Myocyte (in vitro differentiated cells): ENCODE data around the gene TMEM255B. TPM values are rescaled to one million over a fixed set of nuclear protein-coding genes. Genes with fewer than 3 reads are reported as not detected.
"Not testable (repeated sequence)": the region's sequence is repeated elsewhere in the genome, so short reads cannot be mapped to it uniquely, and the experiment has no call there.

Source experiments
- DNase-seq: peaks from one replicate; pipeline ENCODE4 v3.0.0-alpha.2; 2012; ENCODE audit warnings: low read depth
- total RNA-seq: library from RNA; depleted of rRNA; stranded (reverse); fragments of >200 nt; gene quantifications from 2 replicates; pipeline ENCODE4 v1.2.3, GENCODE V29; 2014

TMEM255B gene
- total RNA-seq, 1 donor from 2014 or later = 0.21 TPM

GRCh38 chr13:113832205-113832604, 73.2 kb downstream of the TMEM255B start:
- DNase-seq = peak; percentile 40

GRCh38 chr13:113832631-113833030, 73.6 kb downstream of the TMEM255B start:
- DNase-seq = no peak

- no peak for DNase-seq
Measured at GRCh38 chr13:113833111-113833830, 74.2 kb downstream of the TMEM255B start.

DNA sequence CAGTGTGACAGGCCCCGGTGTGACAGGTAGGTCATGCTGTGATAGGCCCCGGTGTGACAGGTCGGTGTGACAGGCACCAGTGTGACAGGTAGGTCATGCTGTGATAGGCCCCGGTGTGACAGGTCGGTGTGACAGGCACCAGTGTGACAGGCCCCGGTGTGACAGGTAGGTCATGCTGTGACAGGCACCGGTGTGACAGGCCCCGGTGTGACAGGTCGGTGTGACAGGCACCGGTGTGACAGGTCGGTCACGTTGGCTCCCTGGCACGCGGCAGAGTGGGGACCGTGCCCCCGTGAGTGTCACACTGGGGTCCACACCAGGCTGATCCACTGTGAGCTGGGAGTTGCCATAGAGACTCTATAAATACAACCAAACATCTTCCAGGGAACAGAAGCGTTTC, 75.0 kb downstream of the TMEM255B start:
- not testable (repeated sequence) for DNase-seq

GRCh38 chr13:113834496-113835200, 75.6 kb downstream of the TMEM255B start:
- no peak for DNase-seq

DNA sequence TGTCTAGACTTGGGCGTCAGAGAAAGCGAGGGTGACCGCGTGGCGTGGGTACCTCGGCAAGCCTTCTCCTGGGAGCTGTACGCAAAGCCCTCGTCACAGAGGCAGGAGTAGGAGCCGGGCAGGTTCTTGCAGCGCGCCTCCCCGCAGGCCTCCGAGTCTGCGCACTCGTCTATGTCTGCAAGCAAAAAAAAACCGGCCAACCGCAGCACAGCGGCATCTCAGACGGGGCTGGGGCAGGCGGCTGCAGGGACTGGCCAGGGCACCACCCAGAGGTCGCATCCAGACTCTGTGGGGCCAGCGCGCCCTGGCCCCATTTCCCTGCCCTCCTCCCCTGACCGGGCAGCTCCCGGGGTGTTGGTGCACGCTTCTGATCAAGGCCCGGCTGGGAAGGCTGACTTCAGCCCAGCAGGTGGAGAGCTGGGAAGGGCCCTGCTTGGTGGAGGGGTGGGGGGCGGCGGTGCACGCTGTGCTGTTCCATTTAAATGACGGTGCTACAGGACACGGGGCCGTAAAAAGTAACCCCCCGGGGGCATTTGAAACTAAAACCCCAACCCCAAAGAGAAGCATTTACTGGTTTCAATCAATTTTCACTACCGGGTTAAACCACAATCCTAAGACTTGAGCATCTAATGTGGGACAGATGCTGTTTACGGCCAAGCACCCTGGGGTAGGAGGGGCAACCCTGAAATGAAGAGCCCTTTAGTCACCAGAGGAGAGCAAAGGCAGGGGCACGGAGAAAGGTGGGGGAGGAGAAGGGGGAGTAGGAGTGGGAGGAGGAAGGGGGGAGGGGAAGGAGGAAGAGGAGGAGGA, 76.6 kb downstream of the TMEM255B start:
- DNase-seq = peak; percentile 46

DNA sequence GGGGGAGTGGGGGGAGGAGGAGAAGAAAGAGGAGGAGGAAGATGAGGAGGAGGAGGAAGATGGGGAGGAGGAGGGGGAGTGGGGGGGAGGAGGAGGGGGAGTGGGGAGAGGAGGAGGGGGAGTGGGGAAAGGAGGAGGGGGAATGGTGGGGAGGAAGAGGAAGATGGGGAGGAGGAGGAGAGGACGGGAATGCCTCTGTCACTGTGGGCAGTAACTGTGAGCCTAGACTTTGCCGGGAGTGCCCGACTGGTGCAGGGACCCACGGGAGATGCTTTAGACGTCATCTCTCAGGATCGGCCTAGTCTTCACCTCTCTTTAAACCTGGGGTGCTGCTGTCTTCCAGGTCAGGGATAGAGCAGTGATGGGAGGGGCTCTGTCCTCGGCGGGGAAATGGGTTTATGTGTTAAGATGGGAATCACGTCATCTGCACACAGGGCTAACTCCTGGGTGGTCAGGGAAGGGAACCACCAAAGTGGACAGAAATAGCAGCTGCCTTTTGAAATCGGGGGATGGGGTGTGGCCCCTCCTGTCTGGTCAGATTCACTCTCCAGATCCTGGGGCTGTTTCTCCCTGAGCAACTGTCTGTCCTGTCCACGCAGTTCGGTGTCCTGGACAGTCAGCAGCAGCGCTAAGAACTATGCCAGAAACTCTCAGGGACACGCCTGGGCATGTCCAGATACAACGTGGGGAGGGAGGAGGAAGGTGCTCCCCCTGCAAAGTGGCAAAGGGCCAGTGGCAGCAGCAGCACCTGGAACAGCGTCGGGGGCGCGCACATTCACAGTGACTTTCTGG, 77.9 kb downstream of the TMEM255B start:
- DNase-seq = peak; percentile 95

DNA sequence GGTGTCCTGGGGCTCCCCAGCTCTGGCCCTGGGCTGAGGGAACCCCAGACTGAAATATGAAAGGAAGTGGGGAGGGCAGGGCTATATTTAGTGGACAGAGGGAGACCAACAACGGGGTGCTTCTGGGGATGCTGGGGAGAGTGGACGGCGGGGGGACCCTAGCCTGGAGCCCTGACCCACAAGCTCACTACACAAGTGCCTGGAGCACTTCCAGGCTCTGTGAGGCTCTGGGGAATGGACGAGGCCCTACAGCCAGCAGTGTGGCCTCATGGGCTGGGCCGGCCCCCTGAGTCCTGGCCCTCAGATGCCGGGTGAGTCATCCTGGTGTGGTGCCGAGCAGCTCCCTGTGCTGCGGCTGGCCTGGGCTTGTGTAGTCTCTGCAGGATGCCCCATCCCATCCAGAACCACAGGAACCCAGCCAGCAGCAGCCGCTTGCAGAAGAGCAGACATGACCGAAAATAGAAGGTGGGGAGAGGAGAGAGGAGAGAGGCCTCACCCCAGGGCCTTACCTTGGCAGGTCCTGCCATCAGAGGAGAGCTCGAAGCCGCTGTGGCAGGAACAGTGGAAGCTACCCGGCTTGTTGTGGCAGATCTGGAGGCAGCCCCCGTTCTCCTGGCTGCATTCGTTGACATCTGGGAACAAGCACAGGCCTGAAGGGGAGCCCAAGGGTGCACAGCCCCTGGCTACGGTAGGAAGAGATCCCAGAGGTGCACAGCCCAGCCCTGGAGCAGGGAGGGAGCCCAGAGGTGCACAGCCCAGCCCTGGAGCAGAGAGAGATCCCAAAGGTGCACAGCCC, 78.7 kb downstream of the TMEM255B start:
- peak; percentile 100 for DNase-seq

GRCh38 chr13:113838711-113839201, 79.7 kb downstream of the TMEM255B start:
- peak; percentile 53 for DNase-seq

GRCh38 chr13:113839536-113840204, 80.6 kb downstream of the TMEM255B start:
- DNase-seq = no peak

- peak; percentile 32 for DNase-seq
Measured at GRCh38 chr13:113840541-113841352, 81.7 kb downstream of the TMEM255B start.

GRCh38 chr13:113841353-113841650, 82.3 kb downstream of the TMEM255B start:
- no peak for DNase-seq

DNA sequence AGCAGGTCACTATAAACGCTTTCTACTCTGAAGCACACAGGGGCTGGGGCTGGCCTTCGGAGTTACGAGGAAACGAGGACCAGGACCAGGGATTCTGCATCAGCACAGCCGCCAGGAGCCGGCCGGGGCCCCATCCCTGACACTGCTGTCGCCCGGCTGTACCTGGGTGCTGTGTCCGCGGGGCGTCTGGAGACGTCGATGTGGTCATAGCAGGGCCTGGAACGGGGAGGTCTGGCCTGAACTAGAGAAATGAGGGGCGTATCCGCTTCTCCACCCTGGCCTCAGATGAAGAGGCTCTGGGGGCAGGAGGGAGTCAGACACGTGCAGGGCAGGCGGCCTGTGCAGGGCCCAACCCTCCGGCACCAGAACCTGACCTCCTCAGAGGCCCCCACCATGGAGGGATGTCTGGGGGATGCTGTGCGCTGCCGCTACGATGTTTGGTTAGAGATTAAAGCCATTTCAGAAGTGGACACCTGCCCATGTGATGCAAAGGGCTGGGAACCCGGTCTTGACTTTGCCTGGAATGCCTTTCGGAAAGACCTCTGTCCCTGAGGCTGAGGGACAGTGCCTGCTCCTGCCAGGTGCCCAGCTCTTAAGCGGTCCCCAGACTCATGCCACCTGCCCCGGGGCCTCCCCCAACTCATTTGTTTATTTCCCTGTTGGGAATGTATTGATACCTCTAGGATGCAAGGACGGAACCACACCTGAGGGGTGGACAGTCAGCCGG, 83.5 kb downstream of the TMEM255B start:
- no peak for DNase-seq

DNA sequence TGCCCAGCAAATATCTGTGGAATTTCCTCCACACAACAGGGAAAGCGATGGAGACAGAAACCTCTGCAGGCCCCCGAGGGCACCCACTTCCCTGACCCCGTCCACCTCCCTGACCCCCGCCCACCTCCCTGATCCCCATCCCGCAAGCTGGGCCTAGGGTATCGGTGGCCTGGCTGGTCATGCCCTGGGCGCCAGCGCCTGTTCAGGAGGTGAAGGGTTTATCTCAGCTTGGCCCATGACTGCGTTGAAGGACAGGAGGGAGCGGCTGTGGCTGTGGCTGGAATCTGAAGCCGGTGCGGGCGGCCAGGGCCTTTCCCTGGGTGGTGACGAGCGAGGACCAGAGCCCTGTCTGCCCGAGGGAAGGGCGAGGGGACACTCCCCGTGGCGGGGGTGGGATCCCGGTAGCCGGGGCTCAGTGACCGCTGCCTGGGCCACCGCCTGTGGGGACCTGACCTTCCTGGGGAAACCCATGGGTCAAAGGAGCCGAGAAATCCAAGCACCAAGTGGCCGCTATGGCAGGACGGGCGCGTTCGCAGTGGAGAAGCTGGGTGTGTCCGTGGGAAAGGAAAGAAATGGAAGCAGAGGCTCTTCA, 84.1 kb downstream of the TMEM255B start:
- no peak for DNase-seq

DNA sequence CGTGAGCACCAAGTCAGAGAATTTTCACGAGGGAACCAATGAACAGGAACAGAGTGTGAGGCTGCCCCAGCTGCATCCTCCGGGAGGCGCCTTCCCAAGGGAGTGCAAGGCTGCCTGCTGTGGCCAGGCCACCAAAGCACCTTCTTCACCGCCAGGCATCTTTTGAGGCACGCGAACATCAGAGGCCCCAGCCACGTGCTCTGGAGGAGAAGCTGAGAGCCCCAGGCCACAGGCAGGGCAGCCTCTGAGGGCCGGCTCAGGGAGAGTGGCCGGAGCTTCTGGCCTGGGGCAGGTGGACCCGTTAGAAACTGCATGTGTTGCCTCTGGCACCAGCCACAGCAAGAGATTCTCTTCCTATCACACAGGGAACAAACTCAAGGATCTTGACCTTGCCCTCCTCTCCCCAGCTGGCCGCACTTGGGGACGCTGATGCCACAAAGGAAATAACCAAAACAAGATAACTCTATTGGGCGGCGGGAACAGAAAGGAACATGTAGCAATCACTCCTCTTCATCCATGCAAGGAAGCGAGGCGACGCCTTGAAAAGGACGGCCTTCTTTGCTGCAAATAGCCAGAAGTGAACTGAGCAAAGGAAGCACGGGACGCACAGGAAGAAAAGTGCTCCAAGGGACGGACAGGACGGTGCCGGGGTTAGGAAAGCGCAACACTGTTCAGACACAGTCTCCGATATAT, 85.0 kb downstream of the TMEM255B start:
- no peak for DNase-seq

GRCh38 chr13:113845055-113845454, 86.0 kb downstream of the TMEM255B start:
- DNase-seq = no peak
